ENCODE results near the gene SQSTM1.

Gene SQSTM1

DNA sequence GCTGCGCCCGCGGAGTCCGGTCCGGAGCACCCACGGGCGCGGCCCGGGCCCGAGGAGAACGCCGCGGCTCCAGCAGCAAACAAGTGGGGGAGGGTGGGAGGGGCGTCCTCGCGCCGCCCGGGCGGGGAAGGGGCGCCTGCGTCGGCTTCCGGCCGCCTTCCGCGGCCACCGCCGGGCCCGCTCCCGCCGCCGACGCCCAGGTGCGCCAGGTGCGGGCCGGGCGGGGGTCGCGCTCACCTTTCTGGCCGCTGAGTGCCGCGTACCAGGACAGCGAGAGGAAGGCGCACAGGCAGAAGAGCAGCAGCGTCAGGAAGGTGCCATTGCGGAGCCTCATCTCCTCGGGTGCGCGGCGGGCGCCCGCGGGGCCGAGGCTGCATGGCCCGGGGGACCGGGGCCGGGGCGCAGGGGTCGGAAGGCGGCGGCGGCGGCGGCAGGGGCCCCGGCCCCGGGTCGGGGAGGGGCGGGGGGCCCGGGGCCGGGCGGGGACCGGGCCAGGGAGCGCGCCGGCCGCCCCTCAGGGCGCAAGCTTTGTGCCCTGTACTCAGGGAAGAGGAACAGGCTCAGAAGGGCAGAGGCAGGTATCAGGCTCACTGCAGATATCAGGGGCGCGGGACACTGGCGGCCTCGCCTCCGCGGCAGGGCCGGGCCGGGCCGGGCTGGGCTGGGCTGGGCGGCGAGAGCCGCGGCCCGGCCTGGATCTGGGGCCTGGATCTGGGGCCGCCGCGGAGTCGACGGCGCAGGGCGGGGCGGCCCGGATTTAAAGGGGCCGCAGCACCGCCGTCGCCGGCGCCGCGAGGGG is 14.3 kb upstream of the SQSTM1 start, which contains the start of gene MGAT4B:
TSS of gene MGAT4B (minus strand) at position 617 of the 799 bp plus-strand sequence. CDS start at position 334, 283 bp downstream.
- no peak for DNase-seq

DNA sequence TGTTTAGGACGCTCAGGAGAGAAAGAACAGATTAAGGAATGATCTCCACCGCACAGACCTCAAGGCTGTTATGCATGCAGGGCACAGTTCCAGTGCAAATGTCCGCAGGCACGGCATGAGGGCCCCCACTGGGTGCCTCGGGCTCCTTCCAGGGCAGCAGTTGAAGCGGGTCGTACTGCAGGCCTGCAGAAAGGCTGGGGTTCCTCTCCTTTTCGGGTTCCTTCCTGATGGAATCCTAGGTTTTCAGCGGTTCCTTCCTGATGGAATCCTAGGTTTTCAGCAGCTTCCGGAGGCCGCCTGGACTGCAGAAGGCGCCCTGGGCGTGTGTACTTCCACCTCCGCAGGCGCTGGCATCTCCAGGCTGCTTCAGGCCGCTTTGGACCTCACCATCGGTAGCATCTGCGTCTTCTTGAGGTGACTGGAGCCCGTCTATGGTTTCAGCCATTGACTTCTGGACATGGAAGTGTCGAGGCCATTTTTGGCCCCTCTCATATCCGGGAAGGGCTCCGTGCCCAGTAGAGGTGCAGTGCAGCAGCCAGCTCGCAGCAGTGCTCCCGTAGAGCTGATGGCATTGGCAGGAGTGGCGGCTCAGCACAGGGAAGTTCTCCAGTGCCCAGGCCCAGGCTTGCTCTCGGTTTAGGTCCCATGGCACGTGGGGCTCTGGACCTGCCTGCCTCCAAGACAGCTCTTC is 8.4 kb upstream of the SQSTM1 start:
- DNase-seq: no peak

DNA sequence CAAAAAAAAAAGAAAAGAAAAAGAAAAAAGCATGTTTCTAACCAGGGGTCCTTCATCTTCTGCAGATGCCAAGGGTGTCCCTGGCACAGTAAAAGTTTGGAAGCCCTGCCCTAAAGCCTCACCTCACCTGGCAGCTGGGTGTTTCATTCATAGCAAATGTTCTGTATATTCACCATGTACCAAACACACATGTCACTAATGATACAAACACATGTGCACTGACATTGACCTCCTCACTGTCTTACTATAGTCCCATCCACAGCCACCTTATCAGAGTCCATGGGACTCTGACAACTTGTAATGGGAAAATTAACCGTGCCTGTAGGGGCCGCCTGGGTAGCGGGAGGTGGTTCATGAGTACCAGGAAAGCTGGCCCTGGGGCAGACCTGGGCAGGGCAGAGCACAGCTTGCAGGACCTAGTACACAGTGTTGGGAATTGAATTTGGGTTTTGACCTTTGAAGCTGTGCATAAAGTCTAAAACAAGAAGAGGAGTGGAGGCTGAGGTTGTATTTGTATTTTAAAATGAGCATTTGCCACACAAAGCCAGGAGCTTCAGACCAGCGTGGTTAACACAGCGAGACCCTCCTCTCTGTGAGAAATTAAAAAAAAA is 7.6 kb upstream of the SQSTM1 start:
- no peak for DNase-seq

DNA sequence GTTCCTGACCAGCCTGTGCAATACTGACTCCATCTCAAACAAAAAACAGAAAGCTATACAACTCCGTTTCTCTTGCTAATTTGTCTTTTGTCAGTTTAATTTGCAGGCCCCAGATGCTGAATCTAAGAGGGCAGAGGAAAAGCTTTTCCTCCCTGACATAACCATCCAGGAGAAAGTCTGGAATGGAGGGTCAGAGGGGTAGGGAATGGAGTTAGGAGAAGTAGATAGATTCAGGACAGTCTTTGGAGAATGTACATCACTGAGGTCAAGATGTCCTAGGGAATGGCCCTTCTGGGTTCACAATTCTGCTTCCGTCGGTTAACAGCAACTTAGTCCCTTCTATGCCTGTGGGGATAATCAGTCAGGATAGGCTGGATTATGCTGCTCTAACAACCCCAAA is 6.6 kb upstream of the SQSTM1 start:
- DNase-seq: no peak

DNA sequence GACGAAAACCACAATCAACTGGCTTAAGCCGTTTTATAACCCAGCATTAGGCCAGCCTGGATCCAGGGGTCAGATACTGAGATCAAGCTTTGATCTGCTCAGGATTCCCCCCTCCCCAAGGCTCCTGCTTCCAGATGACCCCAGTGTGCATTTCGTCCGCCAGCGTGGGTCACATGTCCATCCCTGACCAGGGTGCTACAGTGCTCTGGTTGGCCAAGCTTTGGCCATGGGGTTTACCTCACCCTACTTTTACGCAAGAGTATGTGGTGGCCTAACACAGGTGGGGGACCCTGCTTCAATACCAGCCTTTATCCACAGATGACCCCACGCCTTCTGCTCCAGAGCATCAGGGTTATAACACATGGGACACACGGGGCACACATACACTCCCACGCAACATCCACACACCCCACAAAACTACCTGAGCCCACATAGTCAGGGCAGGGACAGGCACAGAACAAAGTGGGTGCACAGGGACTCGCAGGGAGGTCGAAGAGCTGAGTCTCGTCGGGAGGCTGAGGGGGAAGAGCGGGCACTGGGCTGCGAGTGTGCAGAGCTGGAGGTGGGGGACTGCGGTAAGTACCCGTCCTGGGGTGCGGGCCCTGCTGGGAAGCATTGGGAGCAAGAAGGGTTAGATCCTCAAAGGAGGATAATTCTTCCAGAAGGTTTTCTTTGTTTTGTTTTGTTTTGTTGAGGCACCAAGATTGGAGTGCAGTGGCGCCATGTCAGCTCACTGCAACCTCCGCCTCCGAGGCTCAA is 5.0 kb upstream of the SQSTM1 start:
- no peak for DNase-seq

DNA sequence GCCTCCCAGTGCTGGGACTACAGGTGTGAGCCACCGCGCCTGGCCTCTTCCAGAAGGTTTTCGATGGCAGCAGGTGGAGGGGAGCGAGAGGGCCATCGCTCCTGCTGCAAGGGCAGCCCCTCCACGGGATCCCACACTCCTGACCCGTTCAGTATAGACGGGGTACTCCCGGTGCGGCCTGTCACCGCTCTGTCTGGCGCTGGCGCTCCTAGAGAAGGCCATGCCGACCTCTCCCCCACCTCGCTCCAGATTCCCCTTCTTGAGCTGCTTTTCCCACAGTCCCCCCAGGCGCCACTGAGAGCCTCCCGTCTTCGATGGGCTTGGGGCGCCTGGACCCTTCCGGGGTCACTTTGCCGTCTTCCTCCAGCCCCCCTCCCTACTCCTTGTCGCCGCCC is 4.3 kb upstream of the SQSTM1 start:
- no peak for DNase-seq

DNA sequence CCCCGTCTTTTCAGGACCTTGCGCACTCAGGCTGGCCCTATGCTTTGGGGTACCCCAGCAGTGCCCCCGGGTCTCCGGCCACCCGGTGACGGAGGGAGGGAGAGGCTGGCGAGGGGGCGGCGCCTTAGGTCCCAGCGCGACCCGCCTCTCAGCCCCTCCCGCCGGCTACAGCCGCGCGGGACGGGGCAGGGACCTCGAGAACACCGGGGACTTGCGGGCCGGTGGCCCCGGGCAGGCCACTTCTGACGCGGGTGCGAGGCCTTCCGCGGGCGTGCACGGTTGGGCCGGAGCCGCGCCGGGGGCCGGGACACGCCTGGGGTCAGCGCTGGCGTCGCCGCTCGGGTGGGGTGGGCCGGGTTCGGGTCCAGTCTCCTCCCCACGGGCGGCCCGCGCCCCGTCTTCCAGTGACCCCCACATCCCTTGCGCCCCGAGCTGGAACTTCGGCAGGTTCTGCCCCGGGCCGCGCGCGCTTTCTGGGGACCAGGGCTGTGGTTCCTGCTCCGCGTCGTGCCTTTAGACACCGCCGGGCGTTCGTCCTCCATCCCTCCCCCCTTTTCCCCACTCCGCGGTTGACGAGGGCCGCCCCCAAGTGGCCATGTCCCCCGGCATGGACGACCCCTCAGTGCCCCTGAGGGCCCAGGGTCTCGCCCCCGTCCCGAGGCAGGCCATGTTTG is 3.8 kb upstream of the SQSTM1 start:
- DNase-seq: no peak

DNA sequence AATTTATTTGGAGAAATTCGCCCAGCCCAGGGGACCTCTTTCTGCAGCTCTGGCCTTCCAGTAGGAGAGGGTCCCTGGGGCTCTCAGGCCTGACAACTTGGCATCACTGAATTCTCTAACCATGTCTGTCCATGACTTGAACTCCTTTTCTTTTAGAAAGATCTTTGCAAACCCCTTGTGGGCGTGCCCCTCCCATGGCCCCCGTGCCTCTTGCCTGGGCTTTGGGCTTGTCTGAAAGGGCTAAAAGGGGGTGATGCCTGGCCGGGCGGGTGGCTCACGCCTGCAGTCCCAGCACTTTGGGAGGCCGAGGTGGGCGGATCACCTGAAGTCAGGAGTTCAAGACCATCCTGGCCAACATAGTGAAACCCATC is 3.2 kb upstream of the SQSTM1 start:
- no peak for DNase-seq

DNA sequence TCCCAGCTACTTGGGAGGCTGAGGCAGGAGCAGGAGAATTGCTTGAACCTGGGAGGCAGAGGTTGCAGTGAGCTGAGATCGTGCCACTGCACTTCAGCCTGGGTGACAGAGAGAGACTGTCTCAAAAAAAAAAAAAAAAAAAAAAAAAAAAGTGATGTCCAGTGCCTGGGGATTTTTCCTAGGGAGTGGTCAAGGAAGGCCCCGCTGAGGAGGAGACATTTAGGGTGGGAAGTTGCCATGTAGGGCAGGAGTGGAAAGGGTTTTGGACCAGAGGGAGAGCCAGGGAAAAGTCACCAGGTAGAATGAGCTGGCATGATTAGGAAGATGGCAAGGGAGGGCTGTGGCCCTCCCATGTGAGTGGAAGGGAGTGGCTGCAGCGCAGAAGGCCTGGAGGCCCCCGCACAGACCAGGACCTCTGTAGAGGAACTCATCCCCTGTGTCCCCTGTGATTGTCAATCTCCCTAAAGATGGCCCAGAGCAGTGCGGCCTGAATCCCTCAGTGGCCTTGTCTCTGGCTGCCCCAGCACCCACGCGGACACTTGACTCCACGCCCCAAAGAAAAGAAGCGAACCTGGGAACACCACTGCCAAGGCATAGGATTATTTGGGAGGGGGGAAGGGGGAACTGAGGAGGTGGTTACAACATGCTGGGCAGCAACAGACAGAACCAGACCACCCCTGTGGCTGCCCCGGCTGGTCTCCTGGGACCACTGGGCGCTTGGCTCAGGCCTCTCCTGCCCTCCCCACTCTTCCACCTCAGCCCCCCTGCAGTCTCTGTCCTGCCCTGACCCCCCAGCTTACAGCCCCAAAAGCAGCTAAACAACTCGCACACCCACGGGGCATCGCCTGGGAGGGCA is 2.6 kb upstream of the SQSTM1 start:
- DNase-seq: no peak

DNA sequence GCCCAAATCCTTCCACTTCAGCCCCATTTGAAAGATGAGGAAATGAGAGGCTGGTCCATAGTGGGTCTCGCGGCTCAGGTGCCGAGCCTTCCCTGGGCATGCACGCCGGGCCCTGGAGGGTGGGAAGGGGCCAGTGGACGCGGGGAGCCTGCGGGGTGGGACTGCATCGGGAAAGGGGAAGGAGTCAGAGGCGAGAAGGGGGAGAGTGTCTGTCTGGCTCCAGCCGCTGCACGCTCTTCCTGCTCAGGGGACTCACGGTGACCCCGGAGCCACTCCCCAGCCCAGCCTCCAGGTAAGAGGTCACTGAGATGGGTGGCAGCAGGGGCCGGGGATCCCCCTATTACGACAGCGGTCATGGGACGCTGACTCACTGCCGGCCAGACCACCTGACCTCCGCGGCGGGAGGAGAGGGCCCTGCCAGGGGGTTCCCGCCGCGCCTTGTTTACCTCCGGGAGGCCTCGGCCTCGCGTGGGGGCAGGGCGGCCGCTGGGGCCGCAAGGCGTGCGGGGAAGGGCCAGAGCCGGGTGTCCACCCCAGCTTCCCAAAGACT is 1.9 kb upstream of the SQSTM1 start:
- peak; percentile 44 for DNase-seq

DNA sequence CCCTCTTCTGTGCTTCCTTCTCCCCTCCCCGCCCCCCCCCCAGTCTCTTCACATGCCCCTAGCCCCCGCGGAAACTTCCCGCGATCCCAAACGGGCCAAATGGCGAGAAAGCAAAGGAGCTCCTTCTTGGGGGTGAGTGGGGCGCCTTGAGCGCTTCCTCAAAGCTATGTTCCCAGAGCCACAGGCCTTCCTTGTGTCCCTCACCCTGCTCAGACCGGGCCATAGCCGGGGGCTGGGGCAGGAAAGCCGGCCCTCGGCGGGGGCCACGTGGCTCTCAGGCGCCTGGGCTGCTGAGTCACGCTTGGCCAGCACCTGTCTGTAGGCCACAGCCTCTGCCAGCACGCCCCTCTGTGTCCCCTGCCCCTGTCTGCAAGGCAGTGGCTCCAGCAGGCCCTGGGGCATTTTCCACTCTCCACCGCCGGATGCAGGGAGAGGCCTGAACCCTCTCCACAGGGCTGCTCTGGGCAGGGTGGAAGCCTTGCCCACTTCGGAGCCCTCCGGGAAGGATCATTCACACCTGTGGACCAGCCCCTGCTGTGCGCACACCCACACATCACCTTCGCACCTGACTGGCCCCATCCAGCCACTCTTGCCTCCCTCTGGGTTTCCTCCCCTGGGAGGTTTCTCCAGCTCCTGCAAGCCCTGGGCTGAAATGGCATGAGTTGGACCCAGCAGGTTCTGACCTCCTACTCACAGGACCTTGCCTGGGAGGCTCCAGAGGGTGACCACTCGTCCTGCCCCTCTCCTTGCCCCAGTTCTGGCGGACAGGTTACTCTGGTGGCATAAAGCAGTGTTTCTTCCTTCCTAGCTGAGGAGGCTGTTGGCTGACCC is 1.2 kb upstream of the SQSTM1 start:
- no peak for DNase-seq

DNA sequence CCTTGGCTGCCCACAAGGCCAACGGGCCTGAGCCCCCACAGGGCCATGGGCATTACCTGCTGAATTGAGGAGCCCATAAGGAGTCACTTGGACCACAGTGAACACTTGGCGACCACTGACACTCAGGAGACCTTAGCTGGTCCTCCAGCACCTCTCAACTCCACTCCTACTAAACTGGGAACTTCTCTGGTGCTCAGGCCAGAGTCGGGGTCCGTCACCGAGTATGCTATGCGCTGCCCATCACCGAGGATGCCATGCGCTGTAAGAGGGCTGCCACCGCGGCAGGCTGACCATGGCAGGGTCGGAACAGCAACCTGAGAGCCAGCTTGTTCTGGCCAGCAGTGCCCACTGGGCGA is 600 bp upstream of the SQSTM1 start:
- DNase-seq: no peak

DNA sequence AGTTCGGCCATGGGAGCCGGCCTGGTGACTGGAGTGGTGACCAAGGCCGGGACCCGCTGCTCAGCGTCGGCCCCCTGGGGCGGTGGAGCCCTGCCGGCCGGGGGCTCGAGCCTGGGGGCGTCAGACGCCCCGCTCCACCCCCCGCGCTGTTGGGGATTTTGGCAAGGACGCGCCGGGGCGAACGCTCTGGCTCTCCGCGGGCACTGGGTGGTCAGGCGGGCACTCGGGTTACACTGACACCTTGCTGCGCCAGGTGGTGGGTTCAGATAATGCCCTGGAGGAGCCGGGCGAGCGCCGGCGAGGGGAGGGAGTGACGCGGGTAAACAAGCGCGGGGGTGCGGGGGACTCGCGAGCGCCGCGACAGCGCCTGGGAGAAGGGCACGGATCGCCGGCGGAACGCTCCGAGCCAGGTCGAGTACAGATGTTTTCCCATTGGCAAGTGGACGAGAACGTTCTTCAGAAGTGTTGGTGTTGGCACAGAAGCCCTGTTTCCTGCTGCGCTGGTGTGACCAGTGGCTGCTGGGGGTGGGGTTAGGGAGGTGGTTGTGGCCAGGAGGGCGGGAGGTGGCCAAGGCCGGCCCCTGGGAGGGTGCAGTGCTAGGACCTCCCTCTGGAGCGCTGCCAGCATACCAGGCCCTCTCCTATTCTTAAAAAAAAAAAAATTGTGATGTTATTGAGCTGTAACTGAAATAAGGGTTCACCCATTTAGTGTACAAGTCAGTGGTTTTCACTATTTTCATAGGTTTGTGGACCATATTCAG is 773 bp downstream of the SQSTM1 start:
- DNase-seq: peak; percentile 83

DNA sequence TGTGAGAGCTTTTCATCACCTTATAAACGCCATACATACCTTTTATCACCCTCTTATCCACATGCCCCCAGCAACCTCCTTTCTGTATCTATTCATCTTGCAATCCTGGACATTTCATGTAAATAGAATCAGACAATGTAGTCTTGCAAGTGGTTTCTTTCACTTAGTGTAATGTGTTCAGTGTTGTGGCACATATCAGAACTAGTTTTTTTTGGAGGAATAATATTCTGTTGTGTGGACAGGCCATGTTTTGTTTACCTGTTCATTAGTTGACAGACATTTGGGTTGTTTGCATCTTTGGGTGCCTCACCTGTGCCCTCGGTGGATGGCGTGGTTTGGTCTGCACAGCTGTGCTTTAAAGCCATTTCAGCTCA is 1.3 kb downstream of the SQSTM1 start:
- no peak for DNase-seq

DNA sequence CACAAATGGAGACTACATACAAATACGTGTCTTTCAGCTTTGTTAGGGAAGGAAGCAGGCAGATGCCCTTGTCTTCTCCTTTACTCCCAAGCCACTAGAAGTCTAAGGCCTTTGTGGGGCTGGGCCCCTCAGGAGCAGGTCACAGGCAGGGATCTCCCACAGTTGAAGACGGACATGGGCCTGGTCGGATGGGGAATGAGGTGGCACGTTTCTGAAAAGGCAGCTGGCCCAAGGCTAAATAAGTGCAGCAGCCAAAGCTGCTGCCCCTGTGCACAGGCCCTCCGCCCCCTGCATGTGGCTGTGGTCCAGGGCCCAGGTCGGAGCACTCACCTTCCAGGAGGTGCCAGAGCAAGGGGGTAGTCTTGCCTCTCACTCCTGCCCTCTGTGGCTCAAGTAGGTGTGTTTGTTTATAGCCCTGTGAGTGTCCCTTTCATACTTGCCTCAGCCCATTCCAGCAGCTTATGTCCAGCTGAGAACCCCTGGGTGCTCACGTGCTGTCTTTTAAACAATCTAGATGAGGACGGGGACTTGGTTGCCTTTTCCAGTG is 1.8 kb downstream of the SQSTM1 start:
- DNase-seq: no peak

DNA sequence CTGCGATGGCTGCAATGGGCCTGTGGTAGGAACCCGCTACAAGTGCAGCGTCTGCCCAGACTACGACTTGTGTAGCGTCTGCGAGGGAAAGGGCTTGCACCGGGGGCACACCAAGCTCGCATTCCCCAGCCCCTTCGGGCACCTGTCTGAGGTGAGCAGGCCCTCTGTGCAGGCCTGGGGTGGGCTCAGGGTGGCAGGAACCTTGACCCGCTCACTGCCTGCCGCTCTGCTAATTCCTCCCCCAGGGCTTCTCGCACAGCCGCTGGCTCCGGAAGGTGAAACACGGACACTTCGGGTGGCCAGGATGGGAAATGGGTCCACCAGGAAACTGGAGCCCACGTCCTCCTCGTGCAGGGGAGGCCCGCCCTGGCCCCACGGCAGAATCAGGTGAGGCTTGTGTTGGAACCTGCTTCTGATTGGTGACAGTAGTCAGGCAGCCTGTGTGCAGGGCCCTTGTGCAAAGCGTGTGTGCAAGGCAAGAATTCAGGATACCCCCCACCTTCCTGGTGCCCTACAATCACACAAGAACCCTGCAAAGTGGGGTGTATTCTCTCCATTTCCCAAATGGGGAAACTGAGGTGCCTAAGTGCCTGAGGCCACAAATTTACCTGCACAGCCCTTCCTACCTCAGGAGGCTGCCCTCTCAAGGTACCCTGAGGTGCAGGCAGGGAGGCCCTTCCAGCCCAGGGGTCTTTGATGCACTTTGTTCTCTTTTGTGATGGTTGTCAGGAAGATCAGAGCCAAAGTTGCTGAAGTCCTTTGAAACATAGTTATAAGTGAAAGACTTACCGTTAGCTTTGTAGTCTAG is 3.4 kb downstream of the SQSTM1 start:
- DNase-seq: no peak

DNA sequence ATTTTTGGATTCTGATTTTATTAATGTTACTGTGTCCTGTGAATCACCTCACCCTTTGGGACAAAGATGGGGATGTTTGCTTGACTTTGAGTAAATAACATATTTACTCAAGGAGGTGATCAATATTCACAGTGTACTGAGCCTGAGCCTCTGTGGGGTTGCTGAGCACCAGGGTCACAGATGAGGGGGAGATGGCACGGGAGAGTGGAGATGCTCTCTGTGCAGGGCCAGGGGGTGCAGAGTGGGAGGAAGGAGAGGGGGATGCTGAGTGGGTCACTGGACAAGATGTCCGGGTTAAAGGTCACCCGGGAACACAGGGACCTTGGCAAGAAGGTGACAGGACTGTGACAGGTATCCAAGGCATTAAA is 4.0 kb downstream of the SQSTM1 start:
- no peak for DNase-seq

DNA sequence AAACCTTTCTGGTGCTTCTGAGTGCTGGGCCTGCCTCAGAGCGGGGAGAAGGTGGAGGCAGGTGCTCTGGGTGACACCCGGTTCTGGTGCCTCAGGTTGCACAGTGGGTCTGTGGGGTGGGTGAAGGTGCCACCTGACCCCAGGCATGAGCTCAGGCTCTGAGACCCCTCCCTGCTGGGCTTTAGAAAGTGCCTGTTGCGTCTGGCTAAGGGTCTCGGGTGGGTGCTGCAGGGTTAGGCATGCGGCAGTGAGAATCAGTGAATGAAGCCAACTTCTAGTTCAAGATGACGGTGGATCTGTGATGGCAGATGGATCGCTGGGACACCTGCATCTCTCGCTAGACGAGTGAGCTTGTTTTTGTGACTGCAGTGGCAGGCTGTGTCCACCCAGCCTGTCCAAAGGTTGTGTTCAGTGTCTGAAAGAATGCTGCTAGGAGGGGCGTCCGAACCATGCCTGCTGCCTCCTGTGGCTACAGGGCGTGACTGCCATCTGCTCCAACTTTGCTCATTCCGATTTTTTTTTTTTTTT is 5.0 kb downstream of the SQSTM1 start:
- no peak for DNase-seq

DNA sequence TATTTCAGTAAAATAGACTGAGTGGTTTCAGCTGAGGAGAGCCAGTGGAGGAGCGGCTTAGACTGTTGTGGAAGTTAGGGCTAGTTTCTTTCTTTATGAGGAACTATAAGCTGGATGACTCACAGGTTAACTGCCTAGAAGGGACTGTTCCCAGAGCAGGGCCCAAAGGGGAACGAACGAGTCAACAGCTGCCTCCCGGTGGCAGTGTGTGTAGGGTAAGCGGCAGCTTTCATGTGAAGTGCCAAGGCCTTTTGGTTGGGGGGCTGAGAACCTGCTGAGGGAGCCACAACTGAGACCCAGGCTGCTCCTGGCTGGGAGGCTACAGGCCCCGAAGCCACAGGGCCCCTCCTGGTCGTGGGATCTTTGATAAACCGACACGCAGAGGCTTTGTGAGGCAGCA is 7.0 kb downstream of the SQSTM1 start:
- DNase-seq: peak; percentile 26
